PC-9 (cell line): ENCODE results near the gene SUFU.

Experiments used
- EZH2 ChIP-seq: fragments of 200-600 bp; sonication (generic); IDR thresholded peaks from 2 replicates; pipeline ENCODE4 v1.8.0; 2017; ENCODE audit warnings: antibody characterized with exemption, low read depth
- TF ChIP-seq, protein P1 (sequence below): fragments of 200-600 bp; sonication (generic); conservative IDR thresholded peaks from 2 replicates; pipeline ENCODE4 v1.6.1; 2017; ENCODE audit warnings: mixed run types, antibody characterized with exemption, mild to moderate bottlenecking, moderate library complexity

DNA sequence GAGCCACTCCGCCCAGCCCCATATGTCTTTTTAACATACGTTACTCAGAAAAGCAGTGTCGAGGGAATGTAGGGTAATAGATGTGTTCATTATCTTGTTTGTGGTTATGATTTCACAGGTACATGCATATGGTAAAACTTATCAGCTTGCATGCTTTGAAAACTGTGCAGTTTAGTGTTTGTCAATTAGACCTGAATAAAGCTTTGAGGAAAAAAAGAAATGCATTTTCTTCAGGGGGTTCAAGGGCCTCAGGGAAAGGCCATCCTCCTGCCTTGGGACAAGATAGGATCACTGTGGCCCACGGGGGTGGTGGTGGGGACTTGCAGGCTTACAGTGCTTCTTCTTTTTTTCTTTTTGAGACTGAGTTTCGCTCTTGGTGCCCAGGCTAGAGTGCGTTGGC is 36.5 kb upstream of the SUFU start:
- TF ChIP-seq, protein P1, sequence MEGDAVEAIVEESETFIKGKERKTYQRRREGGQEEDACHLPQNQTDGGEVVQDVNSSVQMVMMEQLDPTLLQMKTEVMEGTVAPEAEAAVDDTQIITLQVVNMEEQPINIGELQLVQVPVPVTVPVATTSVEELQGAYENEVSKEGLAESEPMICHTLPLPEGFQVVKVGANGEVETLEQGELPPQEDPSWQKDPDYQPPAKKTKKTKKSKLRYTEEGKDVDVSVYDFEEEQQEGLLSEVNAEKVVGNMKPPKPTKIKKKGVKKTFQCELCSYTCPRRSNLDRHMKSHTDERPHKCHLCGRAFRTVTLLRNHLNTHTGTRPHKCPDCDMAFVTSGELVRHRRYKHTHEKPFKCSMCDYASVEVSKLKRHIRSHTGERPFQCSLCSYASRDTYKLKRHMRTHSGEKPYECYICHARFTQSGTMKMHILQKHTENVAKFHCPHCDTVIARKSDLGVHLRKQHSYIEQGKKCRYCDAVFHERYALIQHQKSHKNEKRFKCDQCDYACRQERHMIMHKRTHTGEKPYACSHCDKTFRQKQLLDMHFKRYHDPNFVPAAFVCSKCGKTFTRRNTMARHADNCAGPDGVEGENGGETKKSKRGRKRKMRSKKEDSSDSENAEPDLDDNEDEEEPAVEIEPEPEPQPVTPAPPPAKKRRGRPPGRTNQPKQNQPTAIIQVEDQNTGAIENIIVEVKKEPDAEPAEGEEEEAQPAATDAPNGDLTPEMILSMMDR, result no peak
- no peak for TF ChIP-seq EZH2
